Measurements from ENCODE around the gene UTS2B.

DNA sequence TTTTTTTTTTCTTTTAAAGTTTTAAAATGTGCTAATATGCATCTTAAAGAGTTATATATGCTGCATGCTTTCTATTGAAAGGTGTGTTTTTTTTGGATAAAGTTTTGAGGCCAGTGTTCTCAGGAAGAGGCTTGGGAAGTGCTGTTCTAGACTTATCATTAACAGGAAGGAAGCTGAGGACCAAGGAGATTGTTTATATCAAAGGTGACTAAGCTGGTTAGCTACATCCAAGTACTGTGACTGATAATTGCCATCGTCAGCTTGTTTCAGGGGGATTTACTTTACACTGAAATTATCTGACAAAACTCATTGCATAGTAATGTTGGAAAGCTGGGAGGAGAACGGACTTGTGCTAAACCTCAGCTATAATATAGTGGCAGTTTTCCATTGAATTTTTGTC lies 36.3 kb upstream of the UTS2B start:
- TF ChIP-seq, protein P1, sequence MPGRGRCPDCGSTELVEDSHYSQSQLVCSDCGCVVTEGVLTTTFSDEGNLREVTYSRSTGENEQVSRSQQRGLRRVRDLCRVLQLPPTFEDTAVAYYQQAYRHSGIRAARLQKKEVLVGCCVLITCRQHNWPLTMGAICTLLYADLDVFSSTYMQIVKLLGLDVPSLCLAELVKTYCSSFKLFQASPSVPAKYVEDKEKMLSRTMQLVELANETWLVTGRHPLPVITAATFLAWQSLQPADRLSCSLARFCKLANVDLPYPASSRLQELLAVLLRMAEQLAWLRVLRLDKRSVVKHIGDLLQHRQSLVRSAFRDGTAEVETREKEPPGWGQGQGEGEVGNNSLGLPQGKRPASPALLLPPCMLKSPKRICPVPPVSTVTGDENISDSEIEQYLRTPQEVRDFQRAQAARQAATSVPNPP (IDR thresholded peaks at IDR 0.05; ENCODE audit: borderline replicate concordance, insufficient read depth, insufficient read length) = no peak
- TF ChIP-seq, protein P2, sequence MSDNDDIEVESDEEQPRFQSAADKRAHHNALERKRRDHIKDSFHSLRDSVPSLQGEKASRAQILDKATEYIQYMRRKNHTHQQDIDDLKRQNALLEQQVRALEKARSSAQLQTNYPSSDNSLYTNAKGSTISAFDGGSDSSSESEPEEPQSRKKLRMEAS (CRISPR knock-in tag; IDR thresholded peaks at IDR 0.05) = no peak
- TF ChIP-seq, protein P3, sequence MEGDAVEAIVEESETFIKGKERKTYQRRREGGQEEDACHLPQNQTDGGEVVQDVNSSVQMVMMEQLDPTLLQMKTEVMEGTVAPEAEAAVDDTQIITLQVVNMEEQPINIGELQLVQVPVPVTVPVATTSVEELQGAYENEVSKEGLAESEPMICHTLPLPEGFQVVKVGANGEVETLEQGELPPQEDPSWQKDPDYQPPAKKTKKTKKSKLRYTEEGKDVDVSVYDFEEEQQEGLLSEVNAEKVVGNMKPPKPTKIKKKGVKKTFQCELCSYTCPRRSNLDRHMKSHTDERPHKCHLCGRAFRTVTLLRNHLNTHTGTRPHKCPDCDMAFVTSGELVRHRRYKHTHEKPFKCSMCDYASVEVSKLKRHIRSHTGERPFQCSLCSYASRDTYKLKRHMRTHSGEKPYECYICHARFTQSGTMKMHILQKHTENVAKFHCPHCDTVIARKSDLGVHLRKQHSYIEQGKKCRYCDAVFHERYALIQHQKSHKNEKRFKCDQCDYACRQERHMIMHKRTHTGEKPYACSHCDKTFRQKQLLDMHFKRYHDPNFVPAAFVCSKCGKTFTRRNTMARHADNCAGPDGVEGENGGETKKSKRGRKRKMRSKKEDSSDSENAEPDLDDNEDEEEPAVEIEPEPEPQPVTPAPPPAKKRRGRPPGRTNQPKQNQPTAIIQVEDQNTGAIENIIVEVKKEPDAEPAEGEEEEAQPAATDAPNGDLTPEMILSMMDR (IDR thresholded peaks at IDR 0.05 in 2 of 3, conservative IDR thresholded peaks at IDR 0.05 in 1 of 3; ENCODE audit: insufficient read depth in 2 of 3, low read depth in 1 of 3, low read length in 3 of 3) = no peak
- TF ChIP-seq SREBF1 (IDR thresholded peaks at IDR 0.05; ENCODE audit: borderline replicate concordance, low read depth, low read length) = no peak
- TF ChIP-seq POLR2AphosphoS2 (IDR thresholded peaks at IDR 0.05; ENCODE audit: low read length) = no peak
- no peak for TF ChIP-seq CBX5 (IDR thresholded peaks at IDR 0.05; ENCODE audit: borderline replicate concordance, low read depth)
- no peak for TF ChIP-seq SMAD3 (CRISPR knock-in tag; conservative IDR thresholded peaks at IDR 0.05)
- TF ChIP-seq, protein P4, sequence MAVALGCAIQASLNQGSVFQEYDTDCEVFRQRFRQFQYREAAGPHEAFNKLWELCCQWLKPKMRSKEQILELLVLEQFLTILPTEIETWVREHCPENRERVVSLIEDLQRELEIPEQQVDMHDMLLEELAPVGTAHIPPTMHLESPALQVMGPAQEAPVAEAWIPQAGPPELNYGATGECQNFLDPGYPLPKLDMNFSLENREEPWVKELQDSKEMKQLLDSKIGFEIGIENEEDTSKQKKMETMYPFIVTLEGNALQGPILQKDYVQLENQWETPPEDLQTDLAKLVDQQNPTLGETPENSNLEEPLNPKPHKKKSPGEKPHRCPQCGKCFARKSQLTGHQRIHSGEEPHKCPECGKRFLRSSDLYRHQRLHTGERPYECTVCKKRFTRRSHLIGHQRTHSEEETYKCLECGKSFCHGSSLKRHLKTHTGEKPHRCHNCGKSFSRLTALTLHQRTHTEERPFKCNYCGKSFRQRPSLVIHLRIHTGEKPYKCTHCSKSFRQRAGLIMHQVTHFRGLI (CRISPR knock-in tag; IDR thresholded peaks at IDR 0.05) = no peak
- TF ChIP-seq, protein P5, sequence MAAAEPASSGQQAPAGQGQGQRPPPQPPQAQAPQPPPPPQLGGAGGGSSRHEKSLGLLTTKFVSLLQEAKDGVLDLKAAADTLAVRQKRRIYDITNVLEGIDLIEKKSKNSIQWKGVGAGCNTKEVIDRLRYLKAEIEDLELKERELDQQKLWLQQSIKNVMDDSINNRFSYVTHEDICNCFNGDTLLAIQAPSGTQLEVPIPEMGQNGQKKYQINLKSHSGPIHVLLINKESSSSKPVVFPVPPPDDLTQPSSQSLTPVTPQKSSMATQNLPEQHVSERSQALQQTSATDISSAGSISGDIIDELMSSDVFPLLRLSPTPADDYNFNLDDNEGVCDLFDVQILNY (CRISPR knock-in tag; IDR thresholded peaks at IDR 0.05) = no peak
- TF ChIP-seq, protein P6, sequence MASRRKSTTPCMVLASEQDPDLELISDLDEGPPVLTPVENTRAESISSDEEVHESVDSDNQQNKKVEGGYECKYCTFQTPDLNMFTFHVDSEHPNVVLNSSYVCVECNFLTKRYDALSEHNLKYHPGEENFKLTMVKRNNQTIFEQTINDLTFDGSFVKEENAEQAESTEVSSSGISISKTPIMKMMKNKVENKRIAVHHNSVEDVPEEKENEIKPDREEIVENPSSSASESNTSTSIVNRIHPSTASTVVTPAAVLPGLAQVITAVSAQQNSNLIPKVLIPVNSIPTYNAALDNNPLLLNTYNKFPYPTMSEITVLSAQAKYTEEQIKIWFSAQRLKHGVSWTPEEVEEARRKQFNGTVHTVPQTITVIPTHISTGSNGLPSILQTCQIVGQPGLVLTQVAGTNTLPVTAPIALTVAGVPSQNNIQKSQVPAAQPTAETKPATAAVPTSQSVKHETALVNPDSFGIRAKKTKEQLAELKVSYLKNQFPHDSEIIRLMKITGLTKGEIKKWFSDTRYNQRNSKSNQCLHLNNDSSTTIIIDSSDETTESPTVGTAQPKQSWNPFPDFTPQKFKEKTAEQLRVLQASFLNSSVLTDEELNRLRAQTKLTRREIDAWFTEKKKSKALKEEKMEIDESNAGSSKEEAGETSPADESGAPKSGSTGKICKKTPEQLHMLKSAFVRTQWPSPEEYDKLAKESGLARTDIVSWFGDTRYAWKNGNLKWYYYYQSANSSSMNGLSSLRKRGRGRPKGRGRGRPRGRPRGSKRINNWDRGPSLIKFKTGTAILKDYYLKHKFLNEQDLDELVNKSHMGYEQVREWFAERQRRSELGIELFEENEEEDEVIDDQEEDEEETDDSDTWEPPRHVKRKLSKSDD (conservative IDR thresholded peaks at IDR 0.05; ENCODE audit: low read length) = no peak

Data from K562 (cell line).